ENCODE results near the gene VCL.

Gene VCL

GRCh38 chr10:74104480-74104879 lies 106.6 kb downstream of the VCL start:
- CTCF ChIA-PET: interaction anchor here (1.3 kb wide), 1 partner anchor 218 kb away, joined by 7 read pairs; no protein-coding TSS in a partner anchor
- POLR2A ChIA-PET: no interaction called here
- TF ChIP-seq CTBP1 (IDR thresholded peaks at IDR 0.05; ENCODE audit: borderline replicate concordance): no peak
- no peak for DNase-seq (ENCODE audit: extremely low spot score)

- POLR2A ChIA-PET: no interaction called here
- TF ChIP-seq BHLHE40 (IDR thresholded peaks at IDR 0.05; ENCODE audit: borderline replicate concordance): no peak
- TF ChIP-seq L3MBTL2 (conservative IDR thresholded peaks at IDR 0.05): no peak
- TF ChIP-seq HDGF (IDR thresholded peaks at IDR 0.05; ENCODE audit: borderline replicate concordance): no peak
- TF ChIP-seq PKNOX1 (IDR thresholded peaks at IDR 0.05): no peak
- TF ChIP-seq SP1 (IDR thresholded peaks at IDR 0.05): no peak
- TF ChIP-seq NFRKB (IDR thresholded peaks at IDR 0.05): no peak
- TF ChIP-seq TARDBP (IDR thresholded peaks at IDR 0.05): no peak
- TF ChIP-seq FOXM1 (IDR thresholded peaks at IDR 0.05; ENCODE audit: borderline replicate concordance): no peak
- no peak for TF ChIP-seq FOXK2 (IDR thresholded peaks at IDR 0.05)
- TF ChIP-seq ELF4 (IDR thresholded peaks at IDR 0.05): no peak
- TF ChIP-seq LEF1 (IDR thresholded peaks at IDR 0.05; ENCODE audit: borderline replicate concordance): no peak
- TF ChIP-seq ARNT (IDR thresholded peaks at IDR 0.05): no peak
- no peak for TF ChIP-seq FOXA1 (IDR thresholded peaks at IDR 0.05)
- no peak for TF ChIP-seq CTBP1 (IDR thresholded peaks at IDR 0.05; ENCODE audit: borderline replicate concordance)
- no peak for TF ChIP-seq ZNF384 (IDR thresholded peaks at IDR 0.05)
Observed at GRCh38 chr10:74104996-74105395, 107.1 kb downstream of the VCL start.

GRCh38 chr10:74107391-74107790 lies 109.5 kb downstream of the VCL start:
- TF ChIP-seq SP1 (IDR thresholded peaks at IDR 0.05): no peak
- no peak for TF ChIP-seq ZNF384 (IDR thresholded peaks at IDR 0.05)
- no peak for TF ChIP-seq HDGF (IDR thresholded peaks at IDR 0.05; ENCODE audit: borderline replicate concordance)
- no peak for TF ChIP-seq FOXA1 (IDR thresholded peaks at IDR 0.05)
- no peak for TF ChIP-seq TARDBP (IDR thresholded peaks at IDR 0.05)
- TF ChIP-seq CTBP1 (IDR thresholded peaks at IDR 0.05; ENCODE audit: borderline replicate concordance): no peak
- no peak for TF ChIP-seq SUZ12 (IDR thresholded peaks at IDR 0.05)
- no peak for TF ChIP-seq ELF4 (IDR thresholded peaks at IDR 0.05)
- TF ChIP-seq NFRKB (IDR thresholded peaks at IDR 0.05): no peak
- no peak for TF ChIP-seq BHLHE40 (IDR thresholded peaks at IDR 0.05; ENCODE audit: borderline replicate concordance)
- TF ChIP-seq PKNOX1 (IDR thresholded peaks at IDR 0.05): no peak
- no peak for TF ChIP-seq L3MBTL2 (conservative IDR thresholded peaks at IDR 0.05)
- no peak for TF ChIP-seq LEF1 (IDR thresholded peaks at IDR 0.05; ENCODE audit: borderline replicate concordance)
- TF ChIP-seq FOXK2 (IDR thresholded peaks at IDR 0.05): no peak
- no peak for TF ChIP-seq FOXM1 (IDR thresholded peaks at IDR 0.05; ENCODE audit: borderline replicate concordance)
- TF ChIP-seq ARNT (IDR thresholded peaks at IDR 0.05): no peak
- DNase-seq (ENCODE audit: extremely low spot score): no peak
- CTCF ChIA-PET: no interaction called here
- POLR2A ChIA-PET: interaction anchor here (0.5 kb wide), 1 partner anchor 146 kb away, joined by 4 read pairs; no protein-coding TSS in a partner anchor

More at GRCh38 chr10:74104996-74105395, 107.1 kb downstream of the VCL start:
- no peak for DNase-seq (ENCODE audit: extremely low spot score)
- CTCF ChIA-PET: no interaction called here

GRCh38 chr10:74109452-74109851 lies 111.5 kb downstream of the VCL start:
- no peak for DNase-seq (ENCODE audit: extremely low spot score)
- POLR2A ChIA-PET: no interaction called here
- no peak for TF ChIP-seq ELF4 (IDR thresholded peaks at IDR 0.05)
- TF ChIP-seq FOXM1 (IDR thresholded peaks at IDR 0.05; ENCODE audit: borderline replicate concordance): no peak
- TF ChIP-seq ZNF384 (IDR thresholded peaks at IDR 0.05): no peak
- TF ChIP-seq HDGF (IDR thresholded peaks at IDR 0.05; ENCODE audit: borderline replicate concordance): no peak
- TF ChIP-seq LEF1 (IDR thresholded peaks at IDR 0.05; ENCODE audit: borderline replicate concordance): no peak
- TF ChIP-seq ARNT (IDR thresholded peaks at IDR 0.05): no peak
- no peak for TF ChIP-seq PKNOX1 (IDR thresholded peaks at IDR 0.05)
- TF ChIP-seq TARDBP (IDR thresholded peaks at IDR 0.05): no peak
- no peak for TF ChIP-seq FOXA1 (IDR thresholded peaks at IDR 0.05)
- no peak for TF ChIP-seq SP1 (IDR thresholded peaks at IDR 0.05)
- TF ChIP-seq NFRKB (IDR thresholded peaks at IDR 0.05): no peak
- TF ChIP-seq CTBP1 (IDR thresholded peaks at IDR 0.05; ENCODE audit: borderline replicate concordance): no peak
- no peak for TF ChIP-seq FOXK2 (IDR thresholded peaks at IDR 0.05)
- TF ChIP-seq BHLHE40 (IDR thresholded peaks at IDR 0.05; ENCODE audit: borderline replicate concordance): no peak
- CTCF ChIA-PET: interaction anchor here (1.0 kb wide), 1 partner anchor 169 kb away, joined by 3 read pairs; no protein-coding TSS in a partner anchor

GRCh38 chr10:74110120-74110519 lies 112.2 kb downstream of the VCL start:
- TF ChIP-seq ELF4 (IDR thresholded peaks at IDR 0.05) (no peak), BHLHE40 (IDR thresholded peaks at IDR 0.05; ENCODE audit: borderline replicate concordance) (no peak), FOXM1 (IDR thresholded peaks at IDR 0.05; ENCODE audit: borderline replicate concordance) (no peak), SUZ12 (IDR thresholded peaks at IDR 0.05) (no peak), TARDBP (IDR thresholded peaks at IDR 0.05) (no peak), LEF1 (IDR thresholded peaks at IDR 0.05; ENCODE audit: borderline replicate concordance) (no peak), L3MBTL2 (conservative IDR thresholded peaks at IDR 0.05) (no peak), NFRKB (IDR thresholded peaks at IDR 0.05) (no peak)
- DNase-seq (ENCODE audit: extremely low spot score): no peak
- ChIA-PET CTCF (interaction anchor here (0.6 to 1.0 kb wide), 2 partner anchors 151 to 170 kb away, joined by 3 read pairs; no protein-coding TSS in a partner anchor), POLR2A (no interaction called here)

- ChIA-PET CTCF (no interaction called here), POLR2A (no interaction called here)
- no peak for DNase-seq (ENCODE audit: extremely low spot score)
- TF ChIP-seq HDGF (IDR thresholded peaks at IDR 0.05; ENCODE audit: borderline replicate concordance) (no peak), PKNOX1 (IDR thresholded peaks at IDR 0.05) (no peak), SUZ12 (IDR thresholded peaks at IDR 0.05) (no peak), SP1 (IDR thresholded peaks at IDR 0.05) (no peak), ZNF384 (IDR thresholded peaks at IDR 0.05) (no peak), FOXK2 (IDR thresholded peaks at IDR 0.05) (no peak), FOXA1 (IDR thresholded peaks at IDR 0.05) (no peak), CTBP1 (IDR thresholded peaks at IDR 0.05; ENCODE audit: borderline replicate concordance) (no peak), LEF1 (IDR thresholded peaks at IDR 0.05; ENCODE audit: borderline replicate concordance) (no peak), NFRKB (IDR thresholded peaks at IDR 0.05) (no peak), FOXM1 (IDR thresholded peaks at IDR 0.05; ENCODE audit: borderline replicate concordance) (no peak), ARNT (IDR thresholded peaks at IDR 0.05) (no peak), L3MBTL2 (conservative IDR thresholded peaks at IDR 0.05) (no peak), ELF4 (IDR thresholded peaks at IDR 0.05) (no peak), BHLHE40 (IDR thresholded peaks at IDR 0.05; ENCODE audit: borderline replicate concordance) (no peak), TARDBP (IDR thresholded peaks at IDR 0.05) (no peak)
Observed at GRCh38 chr10:74111799-74112198, 113.9 kb downstream of the VCL start.

Data from HEK293T (cell line).